ENCODE results near the gene BCAP31.

DNA sequence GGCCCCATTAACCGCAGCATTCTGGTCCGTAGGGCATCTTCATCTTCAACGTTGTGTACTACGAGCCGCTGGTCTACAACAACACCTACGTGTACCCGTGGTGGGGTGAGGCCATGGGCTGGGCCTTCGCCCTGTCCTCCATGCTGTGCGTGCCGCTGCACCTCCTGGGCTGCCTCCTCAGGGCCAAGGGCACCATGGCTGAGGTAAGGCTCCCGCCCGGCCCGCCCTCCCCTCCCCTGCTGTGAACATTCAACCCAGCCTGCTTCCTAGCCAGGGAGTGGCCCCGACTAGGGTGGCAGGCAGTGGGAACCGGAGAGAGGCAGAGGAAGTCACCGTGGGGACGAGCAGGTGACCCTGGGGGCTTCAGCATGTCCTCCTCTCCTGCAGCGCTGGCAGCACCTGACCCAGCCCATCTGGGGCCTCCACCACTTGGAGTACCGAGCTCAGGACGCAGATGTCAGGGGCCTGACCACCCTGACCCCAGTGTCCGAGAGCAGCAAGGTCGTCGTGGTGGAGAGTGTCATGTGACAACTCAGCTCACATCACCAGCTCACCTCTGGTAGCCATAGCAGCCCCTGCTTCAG, 29.4 kb downstream of the BCAP31 start:
- no peak for TF ChIP-seq POLR2A (IDR thresholded peaks at IDR 0.05; ENCODE audit: insufficient read depth in 1 of 2, low read depth in 2 of 2, low read length in 2 of 2)
- TF ChIP-seq RELA (CRISPR knock-in tag; IDR thresholded peaks at IDR 0.05) = no peak
- TF ChIP-seq FOXK1 (CRISPR knock-in tag; IDR thresholded peaks at IDR 0.05; ENCODE audit: borderline replicate concordance, low read depth) = no peak
- TF ChIP-seq, protein P1, sequence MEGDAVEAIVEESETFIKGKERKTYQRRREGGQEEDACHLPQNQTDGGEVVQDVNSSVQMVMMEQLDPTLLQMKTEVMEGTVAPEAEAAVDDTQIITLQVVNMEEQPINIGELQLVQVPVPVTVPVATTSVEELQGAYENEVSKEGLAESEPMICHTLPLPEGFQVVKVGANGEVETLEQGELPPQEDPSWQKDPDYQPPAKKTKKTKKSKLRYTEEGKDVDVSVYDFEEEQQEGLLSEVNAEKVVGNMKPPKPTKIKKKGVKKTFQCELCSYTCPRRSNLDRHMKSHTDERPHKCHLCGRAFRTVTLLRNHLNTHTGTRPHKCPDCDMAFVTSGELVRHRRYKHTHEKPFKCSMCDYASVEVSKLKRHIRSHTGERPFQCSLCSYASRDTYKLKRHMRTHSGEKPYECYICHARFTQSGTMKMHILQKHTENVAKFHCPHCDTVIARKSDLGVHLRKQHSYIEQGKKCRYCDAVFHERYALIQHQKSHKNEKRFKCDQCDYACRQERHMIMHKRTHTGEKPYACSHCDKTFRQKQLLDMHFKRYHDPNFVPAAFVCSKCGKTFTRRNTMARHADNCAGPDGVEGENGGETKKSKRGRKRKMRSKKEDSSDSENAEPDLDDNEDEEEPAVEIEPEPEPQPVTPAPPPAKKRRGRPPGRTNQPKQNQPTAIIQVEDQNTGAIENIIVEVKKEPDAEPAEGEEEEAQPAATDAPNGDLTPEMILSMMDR (CRISPR knock-in tag; IDR thresholded peaks at IDR 0.05) = no peak
- TF ChIP-seq ZNF260 (CRISPR knock-in tag; IDR thresholded peaks at IDR 0.05; ENCODE audit: borderline replicate concordance, low read depth) = no peak

Measured in HepG2 (cell line).